GM23338 (cell line): ENCODE measurements around the gene P4HTM. TPM values are rescaled to one million over a fixed set of nuclear protein-coding genes. Genes with fewer than 3 reads are reported as not detected.

Experiments used
- ATAC-seq: fragments of 200-7000 bp; cut with Tn5 transposase; 3 replicates; pipeline ENCODE4 v1.9.1; 2020
- DNase-seq: peaks from one replicate; pipeline ENCODE4 v3.0.0-alpha.2; 2015; ENCODE audit warnings: low spot score
- H2AFZ ChIP-seq: fragments of 200-600 bp; sonication (generic); 2 replicates; pipeline ENCODE4 v1.8.0; 2016; ENCODE audit warnings: antibody characterized with exemption, mild to moderate bottlenecking, moderate library complexity
- H3F3A ChIP-seq: fragments of 200-600 bp; sonication (generic); replicated peaks from 2 replicates; pipeline ENCODE4 v1.8.0; 2017; ENCODE audit warnings: antibody characterized with exemption, mixed run types, low read depth
- H3K27ac ChIP-seq: fragments of 200-600 bp; sonication (generic); 2 replicates; pipeline ENCODE4 v1.6.1; 2016; ENCODE audit warnings: low read depth
- H3K27me3 ChIP-seq: fragments of 200-600 bp; sonication (generic); 2 replicates; pipeline ENCODE4 v1.8.0; 2016; ENCODE audit warnings: mild to moderate bottlenecking, mixed run types, moderate library complexity; ENCODE audit not compliant: insufficient read depth
- H3K36me3 ChIP-seq: fragments of 200-600 bp; sonication (generic); 2 replicates; pipeline ENCODE4 v1.8.0; 2016; ENCODE audit warnings: mild to moderate bottlenecking; ENCODE audit not compliant: insufficient read depth
- H3K4me1 ChIP-seq: fragments of 200-600 bp; sonication (generic); 2 replicates; pipeline ENCODE4 v1.8.0; 2016; ENCODE audit warnings: mild to moderate bottlenecking, moderate library complexity; ENCODE audit not compliant: insufficient read depth
- H3K4me2 ChIP-seq: fragments of 200-600 bp; sonication (generic); 2 replicates; pipeline ENCODE4 v1.7.1; 2017; ENCODE audit warnings: mixed run types
- H3K4me3 ChIP-seq: fragments of 200-600 bp; sonication (generic); 2 replicates; pipeline ENCODE4 v1.6.1; 2016; ENCODE audit warnings: mixed run types
- H3K79me2 ChIP-seq: fragments of 200-600 bp; sonication (generic); replicated peaks from 2 replicates; pipeline ENCODE4 v1.8.0; 2017; ENCODE audit warnings: mild to moderate bottlenecking; ENCODE audit not compliant: insufficient read depth
- H3K9me2 ChIP-seq: fragments of 200-600 bp; sonication (generic); 2 replicates; pipeline ENCODE4 v1.8.0; 2017; ENCODE audit not compliant: insufficient read depth
- H4K20me1 ChIP-seq: fragments of 200-600 bp; sonication (generic); replicated peaks from 2 replicates; pipeline ENCODE4 v1.8.0; 2017; ENCODE audit warnings: mild to moderate bottlenecking; ENCODE audit not compliant: insufficient read depth
- H3K27ac Mint-ChIP-seq: 2 replicates; pipeline ENCODE4 v1.8.0; 2020; ENCODE audit warnings: inconsistent platforms, mild to moderate bottlenecking, moderate library complexity, mixed read lengths
- H3K27me3 Mint-ChIP-seq: 3 replicates; pipeline ENCODE4 v1.8.0; 2022; ENCODE audit warnings: low read depth, mild to moderate bottlenecking, moderate library complexity, mixed read lengths, inconsistent platforms; ENCODE audit not compliant: insufficient read depth, poor library complexity
- H3K36me3 Mint-ChIP-seq: 3 replicates; pipeline ENCODE4 v1.8.0; 2021; ENCODE audit warnings: low read depth, mild to moderate bottlenecking, inconsistent platforms, moderate library complexity, mixed read lengths
- H3K4me1 Mint-ChIP-seq: 3 replicates; pipeline ENCODE4 v1.8.0; 2020; ENCODE audit warnings: mild to moderate bottlenecking, inconsistent platforms, mixed read lengths
- H3K4me3 Mint-ChIP-seq: 3 replicates; pipeline ENCODE4 v1.8.0; 2021; ENCODE audit warnings: moderate library complexity, mild to moderate bottlenecking, inconsistent platforms, mixed read lengths
- H3K9me3 Mint-ChIP-seq: 3 replicates; pipeline ENCODE4 v1.8.0; 2020; ENCODE audit warnings: moderate library complexity, mild to moderate bottlenecking, inconsistent platforms, mixed read lengths
- CREB1 ChIP-seq: fragments of 250-450 bp; sonication (Bioruptor Pico); IDR thresholded peaks from 2 replicates; pipeline ENCODE4 v1.5.0; 2020; ENCODE audit warnings: low read depth, mild to moderate bottlenecking, moderate library complexity
- CTCF ChIP-seq, 2 experiments: fragments of 200-600 bp in 1 of 2; sonication (generic) in 1 of 2; conservative IDR thresholded peaks; 2 replicates each; pipeline versions ENCODE4 v1.5.1 to v1.6.1; 2016 to 2017; ENCODE audit warnings: antibody characterized with exemption in 2 of 2, low read depth in 2 of 2, mild to moderate bottlenecking in 2 of 2, moderate library complexity in 1 of 2
- EZH2 ChIP-seq: fragments of 200-600 bp; sonication (generic); IDR thresholded peaks from one replicate; pipeline ENCODE4 v1.8.0; 2017; ENCODE audit warnings: antibody characterized with exemption, mild to moderate bottlenecking, low read depth; ENCODE audit not compliant: unreplicated experiment
- NANOG ChIP-seq: IDR thresholded peaks from 2 replicates; pipeline ENCODE4 v1.6.1; 2016; ENCODE audit warnings: antibody characterized with exemption, borderline replicate concordance
- STAT1 ChIP-seq: IDR thresholded peaks from one replicate; pipeline ENCODE4 v1.6.1; 2016; ENCODE audit warnings: antibody characterized with exemption; ENCODE audit not compliant: unreplicated experiment
- ZNF114 ChIP-seq: fragments of 250-450 bp; sonication (Bioruptor Pico); IDR thresholded peaks from 2 replicates; pipeline ENCODE4 v1.5.0; 2020; ENCODE audit warnings: mild to moderate bottlenecking, moderate library complexity
- ZNF331 ChIP-seq: fragments of 250-450 bp; sonication (Bioruptor Pico); IDR thresholded peaks from 2 replicates; pipeline ENCODE4 v1.5.0; 2020; ENCODE audit warnings: low read depth, mild to moderate bottlenecking, moderate library complexity
- polyA plus RNA-seq: library from polyadenylated mRNA; unstranded; fragments of >200 nt; fragmentation: Nextera tagmentation; extraction: Ambion mirVana; gene quantifications from 2 replicates; pipeline ENCODE4 v1.2.1, GENCODE V29; 2016
- total RNA-seq: library from RNA; depleted of rRNA; stranded (reverse); fragments of >200 nt; shearing (Covaris generic); gene quantifications from 2 replicates; pipeline ENCODE4 v1.2.3, GENCODE V29; 2014
- TF ChIP-seq, protein P1 (sequence below): IDR thresholded peaks from one replicate; pipeline ENCODE4 v1.6.1; 2018; ENCODE audit warnings: antibody characterized with exemption; ENCODE audit not compliant: unreplicated experiment

P4HTM gene
- total and polyA plus RNA-seq, 2 experiments from 2014 or later = 15.9 to 28.7 TPM

DNA sequence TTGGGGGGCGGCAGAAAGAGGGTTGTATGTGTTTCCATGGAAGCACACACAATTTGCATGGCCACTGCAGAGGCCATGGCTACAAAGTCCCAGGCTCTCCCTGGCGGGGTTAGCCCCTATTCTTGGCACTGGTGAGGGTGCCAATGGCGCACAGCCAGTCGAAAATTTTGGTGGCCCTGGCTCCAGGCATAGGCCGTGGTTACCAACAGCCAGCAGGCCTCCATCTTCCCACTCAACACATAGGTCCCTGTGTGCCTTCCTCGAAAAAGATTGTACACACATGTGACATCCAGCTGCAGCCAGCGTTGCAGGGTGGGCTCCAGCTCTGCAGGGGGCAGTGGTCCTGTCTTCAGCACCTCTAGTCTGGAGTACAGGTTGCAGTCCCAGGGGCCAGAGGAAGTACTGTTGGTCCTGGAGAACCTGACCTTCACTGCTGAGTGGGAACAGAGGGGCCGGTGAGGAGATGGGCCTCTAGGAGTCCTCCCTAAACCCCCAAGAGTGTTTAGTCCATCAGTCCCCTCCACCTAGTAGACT, 7.1 kb downstream of the P4HTM start:
- TF ChIP-seq EZH2 (no peak), CREB1 (CRISPR knock-in tag) (no peak), STAT1 (no peak), ZNF331 (CRISPR knock-in tag) (no peak), NANOG (no peak), CTCF (conservative IDR thresholded peaks at IDR 0.05; ENCODE audit: low read depth in 2 of 2) (0 out of 4 replicates have a peak, but pooled peaks have one; percentile 18 to 19), ZNF114 (CRISPR knock-in tag) (no peak)
- TF ChIP-seq, protein P1, sequence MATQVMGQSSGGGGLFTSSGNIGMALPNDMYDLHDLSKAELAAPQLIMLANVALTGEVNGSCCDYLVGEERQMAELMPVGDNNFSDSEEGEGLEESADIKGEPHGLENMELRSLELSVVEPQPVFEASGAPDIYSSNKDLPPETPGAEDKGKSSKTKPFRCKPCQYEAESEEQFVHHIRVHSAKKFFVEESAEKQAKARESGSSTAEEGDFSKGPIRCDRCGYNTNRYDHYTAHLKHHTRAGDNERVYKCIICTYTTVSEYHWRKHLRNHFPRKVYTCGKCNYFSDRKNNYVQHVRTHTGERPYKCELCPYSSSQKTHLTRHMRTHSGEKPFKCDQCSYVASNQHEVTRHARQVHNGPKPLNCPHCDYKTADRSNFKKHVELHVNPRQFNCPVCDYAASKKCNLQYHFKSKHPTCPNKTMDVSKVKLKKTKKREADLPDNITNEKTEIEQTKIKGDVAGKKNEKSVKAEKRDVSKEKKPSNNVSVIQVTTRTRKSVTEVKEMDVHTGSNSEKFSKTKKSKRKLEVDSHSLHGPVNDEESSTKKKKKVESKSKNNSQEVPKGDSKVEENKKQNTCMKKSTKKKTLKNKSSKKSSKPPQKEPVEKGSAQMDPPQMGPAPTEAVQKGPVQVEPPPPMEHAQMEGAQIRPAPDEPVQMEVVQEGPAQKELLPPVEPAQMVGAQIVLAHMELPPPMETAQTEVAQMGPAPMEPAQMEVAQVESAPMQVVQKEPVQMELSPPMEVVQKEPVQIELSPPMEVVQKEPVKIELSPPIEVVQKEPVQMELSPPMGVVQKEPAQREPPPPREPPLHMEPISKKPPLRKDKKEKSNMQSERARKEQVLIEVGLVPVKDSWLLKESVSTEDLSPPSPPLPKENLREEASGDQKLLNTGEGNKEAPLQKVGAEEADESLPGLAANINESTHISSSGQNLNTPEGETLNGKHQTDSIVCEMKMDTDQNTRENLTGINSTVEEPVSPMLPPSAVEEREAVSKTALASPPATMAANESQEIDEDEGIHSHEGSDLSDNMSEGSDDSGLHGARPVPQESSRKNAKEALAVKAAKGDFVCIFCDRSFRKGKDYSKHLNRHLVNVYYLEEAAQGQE = no peak
- H3K4me1 ChIP-seq = peaks cover 10% of the 10 kb centered on the region
- 0 out of 2 replicates have a peak, but pooled peaks cover 1% of the 10 kb centered on the region for H3K79me2 ChIP-seq
- H3K9me2 ChIP-seq = no peaks in the 10 kb centered on the region; the same call in 1 of the 2 replicates
- H3K27me3 ChIP-seq = no peaks in the 10 kb centered on the region
- peaks cover 12% of the 10 kb centered on the region for H3K36me3 Mint-ChIP-seq
- H3K27me3 Mint-ChIP-seq = peaks cover 11% of the 10 kb centered on the region
- no peak overlapping the region for H3K27ac ChIP-seq
- ATAC-seq (no peak), DNase-seq (no peak)
- no peaks in the 10 kb centered on the region for H3F3A ChIP-seq
- H4K20me1 ChIP-seq = no peaks in the 10 kb centered on the region; the same call in 1 of the 2 replicates
- no peak overlapping the region for H2AFZ ChIP-seq
- no peak overlapping the region; the same call in 2 of the 3 replicates for H3K4me3 Mint-ChIP-seq
- peaks cover 23% of the 10 kb centered on the region for H3K4me1 Mint-ChIP-seq
- no peak overlapping the region for H3K4me3 ChIP-seq
- no peak overlapping the region for H3K4me2 ChIP-seq
- H3K27ac Mint-ChIP-seq = no peak overlapping the region
- H3K36me3 ChIP-seq = no peaks in the 10 kb centered on the region
- H3K9me3 Mint-ChIP-seq = no peaks in the 10 kb centered on the region
